Fibroblast of lung (primary cell): ENCODE measurements around the gene WWOX.

Source experiments
- EZH2 ChIP-seq: IDR thresholded peaks from 2 replicates; pipeline ENCODE4 v1.5.1; 2012; ENCODE audit warnings: low read length, control low read depth, mild to moderate bottlenecking; ENCODE audit errors: missing control alignments
- TF ChIP-seq, protein P1 (sequence below), 2 donors: IDR thresholded peaks in 1 of 2; conservative IDR thresholded peaks in 1 of 2; 1 replicate in 1 of 2; 2 replicates in 1 of 2; pipeline ENCODE4 v1.5.1; 2011 to 2012; ENCODE audit warnings: low read length in 2 of 2, control low read depth in 1 of 2, inconsistent platforms in 1 of 2, low read depth in 1 of 2, mild to moderate bottlenecking in 1 of 2

DNA sequence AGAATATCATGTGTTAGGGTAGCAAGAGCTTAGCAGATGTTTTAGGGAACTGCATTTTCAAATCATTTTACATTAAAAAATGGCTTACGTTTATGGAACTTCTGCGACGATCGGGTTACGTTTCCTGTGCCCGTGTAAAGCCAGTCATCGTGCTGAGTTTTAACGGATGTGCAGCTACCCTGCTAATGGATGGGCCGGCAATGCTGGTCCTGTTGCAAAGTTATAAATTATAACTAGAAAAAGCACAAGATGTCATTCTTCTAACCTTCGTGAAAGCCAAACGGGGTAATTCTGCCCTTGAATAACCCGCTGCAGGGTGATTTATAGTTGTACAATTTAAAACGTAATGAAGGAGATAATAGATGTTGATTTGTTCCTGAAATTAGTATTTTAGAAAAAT, 339.2 kb downstream of the WWOX start:
- TF ChIP-seq, protein P1, sequence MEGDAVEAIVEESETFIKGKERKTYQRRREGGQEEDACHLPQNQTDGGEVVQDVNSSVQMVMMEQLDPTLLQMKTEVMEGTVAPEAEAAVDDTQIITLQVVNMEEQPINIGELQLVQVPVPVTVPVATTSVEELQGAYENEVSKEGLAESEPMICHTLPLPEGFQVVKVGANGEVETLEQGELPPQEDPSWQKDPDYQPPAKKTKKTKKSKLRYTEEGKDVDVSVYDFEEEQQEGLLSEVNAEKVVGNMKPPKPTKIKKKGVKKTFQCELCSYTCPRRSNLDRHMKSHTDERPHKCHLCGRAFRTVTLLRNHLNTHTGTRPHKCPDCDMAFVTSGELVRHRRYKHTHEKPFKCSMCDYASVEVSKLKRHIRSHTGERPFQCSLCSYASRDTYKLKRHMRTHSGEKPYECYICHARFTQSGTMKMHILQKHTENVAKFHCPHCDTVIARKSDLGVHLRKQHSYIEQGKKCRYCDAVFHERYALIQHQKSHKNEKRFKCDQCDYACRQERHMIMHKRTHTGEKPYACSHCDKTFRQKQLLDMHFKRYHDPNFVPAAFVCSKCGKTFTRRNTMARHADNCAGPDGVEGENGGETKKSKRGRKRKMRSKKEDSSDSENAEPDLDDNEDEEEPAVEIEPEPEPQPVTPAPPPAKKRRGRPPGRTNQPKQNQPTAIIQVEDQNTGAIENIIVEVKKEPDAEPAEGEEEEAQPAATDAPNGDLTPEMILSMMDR (conservative IDR thresholded peaks at IDR 0.05 in 1 of 2, IDR thresholded peaks at IDR 0.05 in 1 of 2; ENCODE audit: low read depth in 1 of 2, low read length in 2 of 2), result no peak
- TF ChIP-seq EZH2, result no peak
